Measurements from ENCODE around the gene PHF21B.

DNA sequence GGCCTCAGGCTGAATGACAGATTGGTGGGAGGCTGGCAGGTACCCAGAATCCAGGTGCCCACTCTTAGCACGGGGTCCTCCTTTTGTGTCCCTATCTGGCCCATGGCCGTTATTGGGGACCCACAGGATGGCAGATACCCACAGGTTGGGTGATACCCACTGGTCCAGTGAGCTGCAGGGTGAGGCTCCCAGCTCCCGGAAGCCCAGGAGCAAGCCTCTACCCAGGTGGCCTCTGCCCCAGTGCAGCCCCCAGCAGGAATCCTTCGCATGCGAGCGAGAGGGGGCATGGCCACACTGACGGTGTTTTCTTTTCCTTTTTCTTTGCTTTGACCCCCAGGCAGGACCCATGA, 116.1 kb downstream of the PHF21B start:
- TF ChIP-seq, protein P1, sequence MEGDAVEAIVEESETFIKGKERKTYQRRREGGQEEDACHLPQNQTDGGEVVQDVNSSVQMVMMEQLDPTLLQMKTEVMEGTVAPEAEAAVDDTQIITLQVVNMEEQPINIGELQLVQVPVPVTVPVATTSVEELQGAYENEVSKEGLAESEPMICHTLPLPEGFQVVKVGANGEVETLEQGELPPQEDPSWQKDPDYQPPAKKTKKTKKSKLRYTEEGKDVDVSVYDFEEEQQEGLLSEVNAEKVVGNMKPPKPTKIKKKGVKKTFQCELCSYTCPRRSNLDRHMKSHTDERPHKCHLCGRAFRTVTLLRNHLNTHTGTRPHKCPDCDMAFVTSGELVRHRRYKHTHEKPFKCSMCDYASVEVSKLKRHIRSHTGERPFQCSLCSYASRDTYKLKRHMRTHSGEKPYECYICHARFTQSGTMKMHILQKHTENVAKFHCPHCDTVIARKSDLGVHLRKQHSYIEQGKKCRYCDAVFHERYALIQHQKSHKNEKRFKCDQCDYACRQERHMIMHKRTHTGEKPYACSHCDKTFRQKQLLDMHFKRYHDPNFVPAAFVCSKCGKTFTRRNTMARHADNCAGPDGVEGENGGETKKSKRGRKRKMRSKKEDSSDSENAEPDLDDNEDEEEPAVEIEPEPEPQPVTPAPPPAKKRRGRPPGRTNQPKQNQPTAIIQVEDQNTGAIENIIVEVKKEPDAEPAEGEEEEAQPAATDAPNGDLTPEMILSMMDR (IDR thresholded peaks at IDR 0.05) = no peak
- no peak for TF ChIP-seq POLR2A (IDR thresholded peaks at IDR 0.05)
